ENCODE data around the gene TRIM9.
"Not testable (repeated sequence)": the region's sequence is repeated elsewhere in the genome, so short reads cannot be mapped to it uniquely, and the experiment has no call there.

TRIM9 gene

GRCh38 chr14:51002406-51002999 is 92.4 kb downstream of the TRIM9 start:
- no peak for DNase-seq

- no peak for DNase-seq
Observed at GRCh38 chr14:51000566-51000965, 94.3 kb downstream of the TRIM9 start.

- peak in 1 of 2 experiments; percentile 22 for DNase-seq
Observed at GRCh38 chr14:50999726-51000125, 95.2 kb downstream of the TRIM9 start.

- DNase-seq = no peak
Observed at GRCh38 chr14:50998612-50999011, 96.3 kb downstream of the TRIM9 start.

GRCh38 chr14:50997712-50998111 is 97.2 kb downstream of the TRIM9 start:
- DNase-seq = no peak

- DNase-seq = not testable (repeated sequence)
Observed at GRCh38 chr14:50994158-50994557, 100.7 kb downstream of the TRIM9 start.

- no peak for DNase-seq
Observed at GRCh38 chr14:50985859-50986331, 109.0 kb downstream of the TRIM9 start.

GRCh38 chr14:50985124-50985858 is 109.6 kb downstream of the TRIM9 start:
- DNase-seq = no peak

GRCh38 chr14:50984036-50984710 is 110.7 kb downstream of the TRIM9 start:
- no peak for DNase-seq

GRCh38 chr14:50979941-50980850 is 114.7 kb downstream of the TRIM9 start:
- no peak for DNase-seq

GRCh38 chr14:50978888-50979287 is 116.0 kb downstream of the TRIM9 start:
- no peak for DNase-seq

- no peak for DNase-seq
Observed at GRCh38 chr14:50978529-50978871, 116.4 kb downstream of the TRIM9 start.

GRCh38 chr14:50977863-50978528 is 116.9 kb downstream of the TRIM9 start:
- DNase-seq = no peak

- DNase-seq = no peak
Observed at GRCh38 chr14:50974118-50974517, 120.8 kb downstream of the TRIM9 start.

GRCh38 chr14:50972734-50973133 is 122.2 kb downstream of the TRIM9 start:
- no peak for DNase-seq

GRCh38 chr14:50970886-50971781 is 123.8 kb downstream of the TRIM9 start:
- DNase-seq = no peak

- no peak for DNase-seq
Observed at GRCh38 chr14:50967790-50968189, 127.1 kb downstream of the TRIM9 start.

- no peak for DNase-seq
Observed at GRCh38 chr14:50967103-50967502, 127.8 kb downstream of the TRIM9 start.

GRCh38 chr14:50964683-50965390 is 130.1 kb downstream of the TRIM9 start:
- peak in 1 of 2 experiments; percentile 3 for DNase-seq

- DNase-seq = no peak
Observed at GRCh38 chr14:50963919-50964318, 131.0 kb downstream of the TRIM9 start.
